ENCODE results near the gene BRD7. TPM values are rescaled to one million over a fixed set of nuclear protein-coding genes. Genes with fewer than 3 reads are reported as not detected.

BRD7 gene
- total and polyA plus RNA-seq, 2 donors (not counting 1 experiment from before 2014, with no cell fraction given) = 29.8 to 64.5 TPM

DNA sequence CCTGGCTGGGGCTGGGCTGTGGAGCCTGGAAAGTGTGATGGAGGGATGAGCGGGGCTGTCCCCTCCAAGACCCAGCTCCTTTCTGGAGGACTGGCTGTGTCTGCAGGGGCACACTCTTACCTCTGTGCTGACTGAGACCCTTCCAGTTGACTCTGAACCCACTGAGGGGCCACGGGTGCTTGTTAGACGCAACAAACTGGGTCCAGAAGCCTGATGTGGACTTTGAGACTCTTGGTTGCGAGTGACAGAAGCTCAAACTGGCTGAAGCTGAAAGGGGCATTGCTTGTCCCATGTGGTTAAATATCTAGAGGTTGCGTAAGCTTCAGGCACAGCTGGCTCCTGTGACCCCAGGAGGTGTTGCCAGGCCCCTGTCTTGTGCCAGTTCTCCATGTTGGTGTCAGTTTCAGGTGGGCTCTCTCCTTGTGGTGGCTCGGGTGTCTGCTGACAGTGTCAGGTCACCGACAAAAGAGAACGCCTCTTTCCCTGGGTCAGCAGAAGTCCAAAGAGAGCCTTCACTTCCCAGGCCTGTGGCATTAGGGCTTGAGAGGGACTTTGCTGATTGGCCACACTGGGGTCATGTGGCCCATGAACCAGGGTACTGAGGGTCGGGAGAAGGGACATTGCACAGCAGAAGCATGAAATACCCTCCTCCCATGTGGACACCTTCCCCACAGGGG, 85.7 kb downstream of the BRD7 start:
- TF ChIP-seq, protein P1, sequence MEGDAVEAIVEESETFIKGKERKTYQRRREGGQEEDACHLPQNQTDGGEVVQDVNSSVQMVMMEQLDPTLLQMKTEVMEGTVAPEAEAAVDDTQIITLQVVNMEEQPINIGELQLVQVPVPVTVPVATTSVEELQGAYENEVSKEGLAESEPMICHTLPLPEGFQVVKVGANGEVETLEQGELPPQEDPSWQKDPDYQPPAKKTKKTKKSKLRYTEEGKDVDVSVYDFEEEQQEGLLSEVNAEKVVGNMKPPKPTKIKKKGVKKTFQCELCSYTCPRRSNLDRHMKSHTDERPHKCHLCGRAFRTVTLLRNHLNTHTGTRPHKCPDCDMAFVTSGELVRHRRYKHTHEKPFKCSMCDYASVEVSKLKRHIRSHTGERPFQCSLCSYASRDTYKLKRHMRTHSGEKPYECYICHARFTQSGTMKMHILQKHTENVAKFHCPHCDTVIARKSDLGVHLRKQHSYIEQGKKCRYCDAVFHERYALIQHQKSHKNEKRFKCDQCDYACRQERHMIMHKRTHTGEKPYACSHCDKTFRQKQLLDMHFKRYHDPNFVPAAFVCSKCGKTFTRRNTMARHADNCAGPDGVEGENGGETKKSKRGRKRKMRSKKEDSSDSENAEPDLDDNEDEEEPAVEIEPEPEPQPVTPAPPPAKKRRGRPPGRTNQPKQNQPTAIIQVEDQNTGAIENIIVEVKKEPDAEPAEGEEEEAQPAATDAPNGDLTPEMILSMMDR (IDR thresholded peaks at IDR 0.05) = no peak
- TF ChIP-seq EZH2 (IDR thresholded peaks at IDR 0.05; ENCODE audit: borderline replicate concordance, insufficient read depth, low read depth, low read length, poor library complexity, severe bottlenecking) = no peak
- WGBS (ENCODE audit: insufficient coverage) = 73% methylated on average over 8 of the region's 9 CpGs
- H3K27ac Mint-ChIP-seq = peak overlapping the region; percentile 80
- H2AFZ ChIP-seq (ENCODE audit: insufficient read depth, low read depth, low read length, poor library complexity, severe bottlenecking) = no peak overlapping the region
- H3K4me1 ChIP-seq (ENCODE audit: control insufficient read depth in 2 of 2, insufficient read depth in 2 of 2, low read length in 2 of 2) = peaks cover 75 to 76% of the 10 kb centered on the region in 2 donors
- CTCF ChIA-PET = interaction anchor here (0.7 to 4.8 kb wide), 9 partner anchors 10 to 73 kb away, joined by 3 to 39 read pairs (median 7); partner anchors contain the start of gene ADCY7
- peaks cover 79% of the 10 kb centered on the region for H3K4me1 Mint-ChIP-seq
- intact Hi-C loops (cut with micrococcal nuclease) = loop anchor here (1.0 to 5.0 kb wide), 6 partner anchors 9 to 256 kb away; partner anchors contain the start of genes ADCY7, CNEP1R1 and TENT4B
- H3K4me3 Mint-ChIP-seq = peak overlapping the region; percentile 54
- peaks cover 0 to 27% of the 10 kb centered on the region in 2 experiments for H3K36me3 ChIP-seq (replicated peaks in 1 of 2; ENCODE audit: control extremely low read depth in 1 of 2, control insufficient read depth in 1 of 2, extremely low read depth in 1 of 2, insufficient read depth in 2 of 2, low read length in 1 of 2)
- H3K79me2 ChIP-seq (ENCODE audit: control insufficient read depth, insufficient read depth, low read length) = peaks cover 100% of the 10 kb centered on the region
- peak overlapping the region; percentile 65 to 93 for H3K27ac ChIP-seq (ENCODE audit: low read length in 2 of 2)
- no peak overlapping the region for H3K4me3 ChIP-seq (ENCODE audit: control extremely low read depth in 1 of 5, extremely low read depth in 1 of 5, insufficient read depth in 1 of 5, low read depth in 2 of 5, low read length in 4 of 5)
- no peaks in the 10 kb centered on the region for H3K27me3 Mint-ChIP-seq
- peaks cover 4% of the 10 kb centered on the region for H3K9me3 Mint-ChIP-seq (ENCODE audit: insufficient read depth)
- H3K4me2 ChIP-seq (replicated peaks; ENCODE audit: low read depth, low read length, poor library complexity, severe bottlenecking) = peak overlapping the region; percentile 86
- ATAC-seq (ENCODE audit: low read depth) (no peak), DNase-seq (no peak)
- no peaks in the 10 kb centered on the region for H3K27me3 ChIP-seq (replicated peaks in 1 of 4; ENCODE audit: control extremely low read depth in 1 of 4, control insufficient read depth in 3 of 4, insufficient read depth in 4 of 4, low read length in 3 of 4)
- peaks cover 0 to 6% (median 0%) of the 10 kb centered on the region in 3 donors for H3K9me3 ChIP-seq (ENCODE audit: control extremely low read depth in 1 of 3, control insufficient read depth in 2 of 3, insufficient read depth in 1 of 3, low read length in 2 of 3)
- POLR2A ChIA-PET = interaction anchor here (0.9 to 2.6 kb wide), 2 partner anchors 10 to 305 kb away, joined by 3 to 39 read pairs; no protein-coding TSS in a partner anchor
- H3K9ac ChIP-seq (ENCODE audit: low read length) = no peak overlapping the region
- peaks cover 65% of the 10 kb centered on the region for H4K20me1 ChIP-seq (ENCODE audit: control insufficient read depth, insufficient read depth, low read length, poor library complexity, severe bottlenecking)
